ENCODE results near the gene DEDD. TPM values are rescaled to one million over a fixed set of nuclear protein-coding genes. Genes with fewer than 3 reads are reported as not detected.

Gene DEDD
- total and polyA plus RNA-seq, 10 of the 15 experiments (the other 5 are each of a cell fraction or from before 2014, with no cell fraction given) = 13.6 to 33.9 (median 30.3) TPM

DNA sequence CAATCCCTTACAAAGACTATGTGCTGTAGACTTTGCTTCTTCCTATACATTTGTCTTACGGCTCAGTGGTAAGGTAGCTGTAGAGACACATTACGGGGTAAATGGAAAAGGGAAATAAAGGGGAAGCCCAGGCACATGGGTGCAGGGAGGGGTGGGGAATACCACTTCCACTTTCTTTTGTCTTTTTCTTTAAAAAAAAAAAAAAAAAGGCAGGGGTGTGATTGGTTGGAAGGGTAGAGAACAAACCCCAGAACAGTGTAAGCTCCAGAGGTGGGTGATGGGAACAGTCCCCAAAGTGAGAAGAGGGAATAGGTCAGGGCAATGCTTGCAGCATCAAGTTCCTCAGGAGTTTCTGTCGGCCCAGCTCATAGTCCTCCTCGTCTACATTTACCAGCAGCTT lies 10.6 kb downstream of the DEDD start:
- ChIA-PET SMC1A (ENCODE audit: uncharacterized antibody, unreplicated experiment) (interaction anchor here (0.8 to 1.6 kb wide), 8 partner anchors 9 to 84 kb away, joined by 3 to 5 read pairs (median 4); partner anchors contain the start of gene TSTD1), POLR2A (interaction anchor here (1.0 to 1.6 kb wide), 4 partner anchors 53 to 122 kb away, joined by 3 to 9 read pairs (median 6); no protein-coding TSS in a partner anchor), RAD21 (ENCODE audit: unreplicated experiment) (interaction anchor here (0.7 to 1.3 kb wide), 3 partner anchors 14 to 75 kb away, joined by 3 to 4 read pairs (median 4); no protein-coding TSS in a partner anchor), CTCF (interaction anchor here (0.6 to 1.7 kb wide), 4 partner anchors 19 to 870 kb away, joined by 3 to 8 read pairs (median 4); partner anchors contain the start of gene TOMM40L)
- Histone ChIP-seq H3K4me1 (ENCODE audit: control insufficient read depth, insufficient read depth, low read length) (peaks cover 19% of the 10 kb centered on the region), H2AFZ (ENCODE audit: control insufficient read depth, low read depth, low read length) (no peak overlapping the region), H3K9me3 (replicated peaks; ENCODE audit: control insufficient read depth, insufficient read depth, low read length) (no peaks in the 10 kb centered on the region), H4K20me1 (ENCODE audit: control insufficient read depth, insufficient read depth) (no peaks in the 10 kb centered on the region), H3K27ac (ENCODE audit: control insufficient read depth, insufficient read depth) (peak overlapping the region; percentile 10; the same call in 1 of the 2 replicates), H3K27me3 (replicated peaks in 1 of 2; ENCODE audit: control insufficient read depth in 2 of 2, insufficient read depth in 2 of 2, low read length in 1 of 2) (no peaks in the 10 kb centered on the region), H3K36me3 (ENCODE audit: control insufficient read depth in 2 of 2, insufficient read depth in 2 of 2, low read length in 1 of 2) (peaks cover 17 to 18% of the 10 kb centered on the region in 2 experiments), H3K4me2 (ENCODE audit: control insufficient read depth, insufficient read depth) (peak overlapping the region; percentile 38), H3K4me3 (no peak overlapping the region), H3K79me2 (ENCODE audit: control insufficient read depth, insufficient read depth, low read length) (peaks cover 28% of the 10 kb centered on the region), H3K9ac (ENCODE audit: control insufficient read depth, insufficient read depth, low read length) (no peak overlapping the region)
- TF ChIP-seq POLR2AphosphoS2 (IDR thresholded peaks at IDR 0.05; ENCODE audit: low read depth, low read length) = no peak
- TF ChIP-seq ZNF384 (IDR thresholded peaks at IDR 0.05; ENCODE audit: borderline replicate concordance, low read depth, low read length) = peak; percentile 81
- peak; percentile 27; the same call in 1 of the 2 replicates for TF ChIP-seq SPI1 (IDR thresholded peaks at IDR 0.05; ENCODE audit: borderline replicate concordance, insufficient read depth, low read depth, low read length)
- TF ChIP-seq RBBP5 (conservative IDR thresholded peaks at IDR 0.05) = no peak
- TF ChIP-seq, protein P1, sequence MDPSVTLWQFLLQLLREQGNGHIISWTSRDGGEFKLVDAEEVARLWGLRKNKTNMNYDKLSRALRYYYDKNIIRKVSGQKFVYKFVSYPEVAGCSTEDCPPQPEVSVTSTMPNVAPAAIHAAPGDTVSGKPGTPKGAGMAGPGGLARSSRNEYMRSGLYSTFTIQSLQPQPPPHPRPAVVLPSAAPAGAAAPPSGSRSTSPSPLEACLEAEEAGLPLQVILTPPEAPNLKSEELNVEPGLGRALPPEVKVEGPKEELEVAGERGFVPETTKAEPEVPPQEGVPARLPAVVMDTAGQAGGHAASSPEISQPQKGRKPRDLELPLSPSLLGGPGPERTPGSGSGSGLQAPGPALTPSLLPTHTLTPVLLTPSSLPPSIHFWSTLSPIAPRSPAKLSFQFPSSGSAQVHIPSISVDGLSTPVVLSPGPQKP (IDR thresholded peaks at IDR 0.05; ENCODE audit: low read depth, low read length) = no peak
- TF ChIP-seq ZNF274 (IDR thresholded peaks at IDR 0.05; ENCODE audit: insufficient read depth, insufficient read length) = no peak
- no peak for TF ChIP-seq MXI1 (IDR thresholded peaks at IDR 0.05; ENCODE audit: low read depth, low read length)
- BruUV-seq (replicated peaks) = no TSS peak
- in situ Hi-C loops (cut with MboI) = no loop called here
- FAIRE-seq (no peak), DNase-seq (ENCODE audit: low read depth, low spot score) (no peak), ATAC-seq (no peak)
- intact Hi-C loops (cut with micrococcal nuclease; ENCODE audit: unreplicated experiment) = no loop called here
- WGBS (ENCODE audit: insufficient coverage, insufficient replicate concordance, low lambda C conversion rate, missing lambda C conversion rate) = 51% methylated on average over 4 of the region's 4 CpGs

All from GM12878 (cell line).